HepG2 (cell line): ENCODE measurements around the gene NOXO1. TPM values are rescaled to one million over a fixed set of nuclear protein-coding genes. Genes with fewer than 3 reads are reported as not detected.
A peak's percentile ranks its signal among the peaks of the same experiment; 100 is the strongest.

Experiments used
- BRCA1 ChIP-seq: sonication (generic); formaldehyde crosslinking; IDR thresholded peaks from 2 replicates; pipeline ENCODE4 v1.4.0; 2020; ENCODE audit warnings: missing genetic modification reagents
- ETV5 ChIP-seq: IDR thresholded peaks from 2 replicates; pipeline ENCODE4 v1.6.1; 2018; ENCODE audit warnings: missing biosample characterization, missing genetic modification reagents, inconsistent platforms, borderline replicate concordance
- FUBP1 ChIP-seq: sonication (generic); formaldehyde crosslinking; IDR thresholded peaks from 2 replicates; pipeline ENCODE4 v1.5.1; 2020; ENCODE audit warnings: missing genetic modification reagents, mild to moderate bottlenecking, borderline replicate concordance
- MEIS2 ChIP-seq: sonication (generic); formaldehyde crosslinking; IDR thresholded peaks from 2 replicates; pipeline ENCODE4 v1.9.0; 2021; ENCODE audit warnings: mild to moderate bottlenecking, missing genetic modification reagents
- MTA1 ChIP-seq: sonication (generic); formaldehyde crosslinking; IDR thresholded peaks from 2 replicates; pipeline ENCODE4 v1.4.0; 2020; ENCODE audit warnings: missing genetic modification reagents, mild to moderate bottlenecking, borderline replicate concordance
- NKX3-1 ChIP-seq: sonication (generic); formaldehyde crosslinking; IDR thresholded peaks from 2 replicates; pipeline ENCODE4 v1.5.0; 2020; ENCODE audit warnings: missing genetic modification reagents
- NONO ChIP-seq, 2 experiments: fragments of 450-650 bp in 1 of 2; sonication (generic) in 1 of 2; formaldehyde crosslinking in 1 of 2; IDR thresholded peaks in 1 of 2; conservative IDR thresholded peaks in 1 of 2; 2 replicates each; pipeline versions ENCODE4 v1.6.1 to v1.8.0; 2017 to 2022; ENCODE audit warnings: mild to moderate bottlenecking in 1 of 2, missing genetic modification reagents in 1 of 2, moderate library complexity in 1 of 2
- NR2F2 ChIP-seq: IDR thresholded peaks from 2 replicates; pipeline ENCODE4 v1.6.1; 2012; ENCODE audit warnings: low read depth, inconsistent platforms, borderline replicate concordance
- PHF8 ChIP-seq: sonication (generic); formaldehyde crosslinking; IDR thresholded peaks from 2 replicates; pipeline ENCODE4 v1.5.0; 2020; ENCODE audit warnings: missing genetic modification reagents
- POGZ ChIP-seq: sonication (generic); formaldehyde crosslinking; IDR thresholded peaks from 2 replicates; pipeline ENCODE4 v1.4.0; 2020; ENCODE audit warnings: mild to moderate bottlenecking, missing genetic modification reagents
- SAP130 ChIP-seq: IDR thresholded peaks from 2 replicates; pipeline ENCODE4 v1.6.1; 2016; ENCODE audit warnings: low read depth
- SOX6 ChIP-seq, 2 experiments: fragments of 450-650 bp in 1 of 2; sonication (generic) in 1 of 2; formaldehyde crosslinking in 1 of 2; IDR thresholded peaks; 2 replicates each; pipeline versions ENCODE4 v1.4.0 to v1.6.1; 2017 to 2020; ENCODE audit warnings: antibody characterized with exemption in 1 of 2, mild to moderate bottlenecking in 1 of 2, missing genetic modification reagents in 1 of 2
- SYNCRIP ChIP-seq: fragments of 200-400 bp; formaldehyde crosslinking; IDR thresholded peaks from 2 replicates; pipeline ENCODE4 v1.6.1; 2018; ENCODE audit warnings: mild to moderate bottlenecking, low read depth, low read length; ENCODE audit not compliant: insufficient read depth
- TCF7 ChIP-seq: sonication (generic); IDR thresholded peaks from 2 replicates; pipeline ENCODE4 v1.6.1; 2016; ENCODE audit warnings: antibody characterized with exemption, low read depth
- THYN1 ChIP-seq: sonication (generic); formaldehyde crosslinking; IDR thresholded peaks from 2 replicates; pipeline ENCODE4 v1.8.1; 2023; ENCODE audit warnings: low read depth, mild to moderate bottlenecking, moderate library complexity, missing genetic modification reagents, borderline replicate concordance
- YEATS2 ChIP-seq: sonication (generic); formaldehyde crosslinking; IDR thresholded peaks from 2 replicates; pipeline ENCODE4 v1.4.0; 2020; ENCODE audit warnings: missing genetic modification reagents, borderline replicate concordance
- ZC3H13 ChIP-seq: sonication (generic); formaldehyde crosslinking; IDR thresholded peaks from 2 replicates; pipeline ENCODE4 v1.8.1; 2023; ENCODE audit warnings: mild to moderate bottlenecking, missing genetic modification reagents, moderate library complexity
- ZNF10 ChIP-seq: sonication (generic); formaldehyde crosslinking; IDR thresholded peaks from 2 replicates; pipeline ENCODE4 v1.4.0; 2020; ENCODE audit warnings: mild to moderate bottlenecking, low read depth, missing genetic modification reagents, borderline replicate concordance
- ZNF543 ChIP-seq: sonication (generic); formaldehyde crosslinking; IDR thresholded peaks from 2 replicates; pipeline ENCODE4 v1.4.0; 2020; ENCODE audit warnings: mild to moderate bottlenecking, missing genetic modification reagents
- ZNF773 ChIP-seq: sonication (generic); formaldehyde crosslinking; IDR thresholded peaks from 2 replicates; pipeline ENCODE4 v1.4.0; 2020; ENCODE audit warnings: missing genetic modification reagents, borderline replicate concordance
- polyA plus RNA-seq, 8 experiments: library from polyadenylated mRNA; depleted of rRNA in 3 of 8; stranded (reverse) in 7 of 8; unstranded in 1 of 8; fragments of >200 nt; fragmentation: Illumina TruSeq in 4 of 8; extraction: Trizol in 4 of 8; gene quantifications; 2 replicates each; pipeline versions ENCODE4 v1.2.1 to v1.2.3, GENCODE V29; 2011 to 2016; ENCODE audit warnings: low read depth in 4 of 8, missing spikeins in 1 of 8, mixed read lengths in 1 of 8; ENCODE audit not compliant: insufficient read depth in 1 of 8
- total RNA-seq, 5 experiments: library from RNA; depleted of rRNA; stranded (reverse); fragments of >200 nt; fragmentation: Illumina TruSeq; extraction: Trizol; gene quantifications; 2 replicates each; pipeline ENCODE4 v1.2.3, GENCODE V29; 2016; ENCODE audit warnings: low read depth in 1 of 5
- TF ChIP-seq, protein P1 (sequence below): sonication (generic); formaldehyde crosslinking; IDR thresholded peaks from 2 replicates; pipeline ENCODE4; 2020; ENCODE audit warnings: missing genetic modification reagents, mild to moderate bottlenecking, borderline replicate concordance
- TF ChIP-seq, protein P2 (sequence below): sonication (generic); formaldehyde crosslinking; IDR thresholded peaks from 2 replicates; pipeline ENCODE4 v1.4.0; 2020; ENCODE audit warnings: mild to moderate bottlenecking, low read depth, missing genetic modification reagents

Gene NOXO1
- total and polyA plus RNA-seq, 2 of the 13 experiments (the other 11 are each of a cell fraction or from before 2014, with no cell fraction given): 0.69 to 1.4 TPM

GRCh38 chr16:1933097-1933661, 48.1 kb downstream of the NOXO1 start (continued):
- no peak for TF ChIP-seq THYN1 (CRISPR knock-in tag)
- no peak for TF ChIP-seq YEATS2 (CRISPR knock-in tag)
- TF ChIP-seq NKX3-1 (CRISPR knock-in tag): no peak
- TF ChIP-seq MTA1 (CRISPR knock-in tag): 0 out of 2 replicates have a peak, but pooled peaks have one; percentile 60
- TF ChIP-seq ZNF773 (CRISPR knock-in tag): no peak
- no peak for TF ChIP-seq POGZ (CRISPR knock-in tag)
- TF ChIP-seq ZNF10 (CRISPR knock-in tag): no peak
- TF ChIP-seq ZNF543: peak; percentile 6; the same call in 1 of the 2 replicates
- TF ChIP-seq SOX6 (IDR thresholded peaks at IDR 0.05): no peak
- no peak for TF ChIP-seq SOX6 (CRISPR knock-in tag; IDR thresholded peaks at IDR 0.05)
- TF ChIP-seq PHF8 (CRISPR knock-in tag): no peak
- TF ChIP-seq ZC3H13 (CRISPR knock-in tag): peak; percentile 65; the same call in 1 of the 2 replicates
- TF ChIP-seq BRCA1 (CRISPR knock-in tag): no peak
- TF ChIP-seq TCF7: no peak
- TF ChIP-seq ETV5 (CRISPR knock-in tag): peak; percentile 32; the same call in 1 of the 2 replicates
- no peak for TF ChIP-seq NR2F2
- no peak for TF ChIP-seq SYNCRIP
- TF ChIP-seq, protein P1, sequence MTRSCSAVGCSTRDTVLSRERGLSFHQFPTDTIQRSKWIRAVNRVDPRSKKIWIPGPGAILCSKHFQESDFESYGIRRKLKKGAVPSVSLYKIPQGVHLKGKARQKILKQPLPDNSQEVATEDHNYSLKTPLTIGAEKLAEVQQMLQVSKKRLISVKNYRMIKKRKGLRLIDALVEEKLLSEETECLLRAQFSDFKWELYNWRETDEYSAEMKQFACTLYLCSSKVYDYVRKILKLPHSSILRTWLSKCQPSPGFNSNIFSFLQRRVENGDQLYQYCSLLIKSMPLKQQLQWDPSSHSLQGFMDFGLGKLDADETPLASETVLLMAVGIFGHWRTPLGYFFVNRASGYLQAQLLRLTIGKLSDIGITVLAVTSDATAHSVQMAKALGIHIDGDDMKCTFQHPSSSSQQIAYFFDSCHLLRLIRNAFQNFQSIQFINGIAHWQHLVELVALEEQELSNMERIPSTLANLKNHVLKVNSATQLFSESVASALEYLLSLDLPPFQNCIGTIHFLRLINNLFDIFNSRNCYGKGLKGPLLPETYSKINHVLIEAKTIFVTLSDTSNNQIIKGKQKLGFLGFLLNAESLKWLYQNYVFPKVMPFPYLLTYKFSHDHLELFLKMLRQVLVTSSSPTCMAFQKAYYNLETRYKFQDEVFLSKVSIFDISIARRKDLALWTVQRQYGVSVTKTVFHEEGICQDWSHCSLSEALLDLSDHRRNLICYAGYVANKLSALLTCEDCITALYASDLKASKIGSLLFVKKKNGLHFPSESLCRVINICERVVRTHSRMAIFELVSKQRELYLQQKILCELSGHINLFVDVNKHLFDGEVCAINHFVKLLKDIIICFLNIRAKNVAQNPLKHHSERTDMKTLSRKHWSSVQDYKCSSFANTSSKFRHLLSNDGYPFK (CRISPR knock-in tag): no peak
- no peak for TF ChIP-seq NONO (IDR thresholded peaks at IDR 0.05)
- 0 out of 2 replicates have a peak, but pooled peaks have one; percentile 24 for TF ChIP-seq NONO (CRISPR knock-in tag; conservative IDR thresholded peaks at IDR 0.05)
- TF ChIP-seq FUBP1 (CRISPR knock-in tag): no peak
- TF ChIP-seq, protein P2, sequence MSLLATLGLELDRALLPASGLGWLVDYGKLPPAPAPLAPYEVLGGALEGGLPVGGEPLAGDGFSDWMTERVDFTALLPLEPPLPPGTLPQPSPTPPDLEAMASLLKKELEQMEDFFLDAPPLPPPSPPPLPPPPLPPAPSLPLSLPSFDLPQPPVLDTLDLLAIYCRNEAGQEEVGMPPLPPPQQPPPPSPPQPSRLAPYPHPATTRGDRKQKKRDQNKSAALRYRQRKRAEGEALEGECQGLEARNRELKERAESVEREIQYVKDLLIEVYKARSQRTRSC (CRISPR knock-in tag): no peak
- no peak for TF ChIP-seq MEIS2 (CRISPR knock-in tag)
- peak; percentile 43; the same call in 1 of the 2 replicates for TF ChIP-seq SAP130 (CRISPR knock-in tag)
